MM.1S (cell line): Measurements from ENCODE around the gene ZFYVE26.

ENCODE experiments used
- DNase-seq: peaks from one replicate; pipeline ENCODE4 v3.0.0-alpha.2; 2015
- H2AFZ ChIP-seq: fragments of 300-600 bp; sonication (generic); 2 replicates; pipeline ENCODE4 v1.6.0; 2016; ENCODE audit warnings: antibody characterized with exemption, low read length
- H3F3A ChIP-seq: fragments of 300-600 bp; sonication (generic); 2 replicates; pipeline ENCODE4 v1.6.1; 2016; ENCODE audit warnings: mild to moderate bottlenecking, antibody characterized with exemption, low read length, moderate library complexity, mixed read lengths; ENCODE audit not compliant: insufficient read depth
- H3K27ac ChIP-seq: fragments of 300-600 bp; sonication (generic); 2 replicates; pipeline ENCODE4 v1.5.1; 2016; ENCODE audit warnings: mild to moderate bottlenecking, low read length
- H3K27me3 ChIP-seq: fragments of 300-600 bp; sonication (generic); replicated peaks from 2 replicates; pipeline ENCODE4 v1.6.0; 2016; ENCODE audit warnings: low read length; ENCODE audit not compliant: insufficient read depth
- H3K36me3 ChIP-seq: fragments of 300-600 bp; sonication (generic); replicated peaks from 2 replicates; pipeline ENCODE4 v1.6.1; 2016; ENCODE audit warnings: mild to moderate bottlenecking, low read length, mixed read lengths; ENCODE audit not compliant: insufficient read depth
- H3K4me1 ChIP-seq: fragments of 300-600 bp; sonication (generic); 2 replicates; pipeline ENCODE4 v1.6.1; 2016; ENCODE audit warnings: low read length, mixed read lengths
- H3K4me2 ChIP-seq: fragments of 300-600 bp; sonication (generic); 2 replicates; pipeline ENCODE4 v1.6.0; 2016; ENCODE audit warnings: low read depth, low read length
- H3K4me3 ChIP-seq: fragments of 300-600 bp; sonication (generic); 2 replicates; pipeline ENCODE4 v1.5.1; 2016; ENCODE audit warnings: low read length, mixed read lengths
- H3K79me2 ChIP-seq: fragments of 300-600 bp; sonication (generic); 2 replicates; pipeline ENCODE4 v1.6.1; 2016; ENCODE audit warnings: mixed run types, low read length, mixed read lengths
- H3K9ac ChIP-seq: fragments of 300-600 bp; sonication (generic); 2 replicates; pipeline ENCODE4 v1.6.1; 2016; ENCODE audit warnings: low read length, mixed read lengths
- H3K9me2 ChIP-seq: fragments of 300-600 bp; sonication (generic); replicated peaks from 2 replicates; pipeline ENCODE4 v1.6.1; 2016; ENCODE audit warnings: mild to moderate bottlenecking, low read length, mixed read lengths; ENCODE audit not compliant: insufficient read depth
- H3K9me3 ChIP-seq: fragments of 300-600 bp; sonication (generic); replicated peaks from 2 replicates; pipeline ENCODE4 v1.6.1; 2016; ENCODE audit warnings: mild to moderate bottlenecking, low read length, mixed read lengths; ENCODE audit not compliant: insufficient read depth
- H4K20me1 ChIP-seq: fragments of 300-600 bp; sonication (generic); 2 replicates; pipeline ENCODE4 v1.6.1; 2016; ENCODE audit warnings: mild to moderate bottlenecking, low read length, moderate library complexity, mixed read lengths; ENCODE audit not compliant: insufficient read depth
- EZH2 ChIP-seq: fragments of 300-600 bp; sonication (generic); optimal IDR thresholded peaks from 2 replicates; pipeline ENCODE3; 2017; ENCODE audit warnings: low read depth, mild to moderate bottlenecking, antibody characterized with exemption, low read length, mixed read lengths
- EZH2phosphoT487 ChIP-seq: fragments of 300-600 bp; sonication (generic); IDR thresholded peaks from 2 replicates; pipeline ENCODE4 v1.6.1; 2018; ENCODE audit warnings: antibody characterized with exemption, low read length
- TF ChIP-seq, protein P1 (sequence below): fragments of 300-600 bp; sonication (generic); IDR thresholded peaks from 2 replicates; pipeline ENCODE4 v1.5.1; 2016; ENCODE audit warnings: antibody characterized with exemption, low read length, mixed read lengths

The ZFYVE26 gene

GRCh38 chr14:67806246-67806645 is 10.1 kb downstream of the ZFYVE26 start:
- no peak overlapping the region for H3K4me3 ChIP-seq
- no peaks in the 10 kb centered on the region for H3F3A ChIP-seq
- TF ChIP-seq EZH2phosphoT487 (no peak), EZH2 (no peak)
- TF ChIP-seq, protein P1, sequence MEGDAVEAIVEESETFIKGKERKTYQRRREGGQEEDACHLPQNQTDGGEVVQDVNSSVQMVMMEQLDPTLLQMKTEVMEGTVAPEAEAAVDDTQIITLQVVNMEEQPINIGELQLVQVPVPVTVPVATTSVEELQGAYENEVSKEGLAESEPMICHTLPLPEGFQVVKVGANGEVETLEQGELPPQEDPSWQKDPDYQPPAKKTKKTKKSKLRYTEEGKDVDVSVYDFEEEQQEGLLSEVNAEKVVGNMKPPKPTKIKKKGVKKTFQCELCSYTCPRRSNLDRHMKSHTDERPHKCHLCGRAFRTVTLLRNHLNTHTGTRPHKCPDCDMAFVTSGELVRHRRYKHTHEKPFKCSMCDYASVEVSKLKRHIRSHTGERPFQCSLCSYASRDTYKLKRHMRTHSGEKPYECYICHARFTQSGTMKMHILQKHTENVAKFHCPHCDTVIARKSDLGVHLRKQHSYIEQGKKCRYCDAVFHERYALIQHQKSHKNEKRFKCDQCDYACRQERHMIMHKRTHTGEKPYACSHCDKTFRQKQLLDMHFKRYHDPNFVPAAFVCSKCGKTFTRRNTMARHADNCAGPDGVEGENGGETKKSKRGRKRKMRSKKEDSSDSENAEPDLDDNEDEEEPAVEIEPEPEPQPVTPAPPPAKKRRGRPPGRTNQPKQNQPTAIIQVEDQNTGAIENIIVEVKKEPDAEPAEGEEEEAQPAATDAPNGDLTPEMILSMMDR: no peak
- H3K27me3 ChIP-seq: no peaks in the 10 kb centered on the region
- H3K9me3 ChIP-seq: no peaks in the 10 kb centered on the region
- H3K27ac ChIP-seq: no peak overlapping the region
- H3K9me2 ChIP-seq: no peaks in the 10 kb centered on the region
- H3K9ac ChIP-seq: no peak overlapping the region
- H3K36me3 ChIP-seq: no peaks in the 10 kb centered on the region
- no peak for DNase-seq
- no peaks in the 10 kb centered on the region for H3K4me1 ChIP-seq
- H3K79me2 ChIP-seq: no peaks in the 10 kb centered on the region
- no peak overlapping the region for H3K4me2 ChIP-seq
- no peaks in the 10 kb centered on the region for H4K20me1 ChIP-seq
- H2AFZ ChIP-seq: no peak overlapping the region

DNA sequence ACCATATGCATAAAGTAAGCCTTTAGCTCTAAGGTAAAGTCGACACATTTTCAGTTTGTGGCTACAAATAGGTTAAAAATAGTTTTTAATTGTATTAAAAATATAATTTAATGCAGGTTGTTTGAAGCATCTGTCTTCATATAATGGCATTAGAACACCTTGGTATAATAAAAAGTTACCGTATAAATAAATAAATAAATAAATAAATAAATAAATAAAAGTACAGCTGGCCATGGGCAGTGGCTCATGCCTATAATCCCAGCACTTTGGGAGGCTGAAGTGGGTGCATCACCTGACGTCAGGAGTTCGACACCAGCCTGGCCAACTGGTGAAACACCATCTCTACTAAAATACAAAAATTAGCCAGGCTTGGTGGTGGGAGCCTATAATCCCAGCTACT is 15.6 kb downstream of the ZFYVE26 start:
- no peak for DNase-seq
- no peaks in the 10 kb centered on the region for H3K9me2 ChIP-seq
- H3K9me3 ChIP-seq: no peaks in the 10 kb centered on the region
- no peaks in the 10 kb centered on the region for H3K27me3 ChIP-seq
- H3K79me2 ChIP-seq: no peaks in the 10 kb centered on the region
- no peak for TF ChIP-seq EZH2phosphoT487
- TF ChIP-seq, protein P1: no peak
- H3K4me2 ChIP-seq: no peak overlapping the region
- H3K4me1 ChIP-seq: no peaks in the 10 kb centered on the region
- no peaks in the 10 kb centered on the region for H3K36me3 ChIP-seq
- H3K4me3 ChIP-seq: no peak overlapping the region
- H4K20me1 ChIP-seq: no peaks in the 10 kb centered on the region
- no peak overlapping the region for H3K9ac ChIP-seq
- H2AFZ ChIP-seq: no peak overlapping the region
- no peaks in the 10 kb centered on the region for H3F3A ChIP-seq
- no peak overlapping the region for H3K27ac ChIP-seq

DNA sequence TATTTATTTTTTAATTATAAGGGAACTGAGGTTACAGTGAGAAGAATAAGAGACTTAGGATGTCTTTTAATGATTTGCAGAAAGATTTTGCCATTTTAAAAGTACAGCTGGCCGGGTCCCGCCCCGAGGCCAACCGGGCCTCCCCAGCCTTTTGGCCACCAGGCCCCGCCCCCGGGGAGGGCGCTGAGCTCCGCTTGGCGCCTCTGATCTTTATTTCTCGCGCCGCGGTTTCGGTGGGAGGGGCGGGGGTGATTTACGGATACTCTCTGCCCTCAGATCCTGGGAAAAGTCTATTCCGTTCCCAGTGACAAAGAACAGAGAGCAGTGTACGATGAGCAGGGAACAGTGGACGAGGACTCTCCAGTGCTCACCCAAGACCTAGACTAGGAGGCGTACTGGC is 17.7 kb downstream of the ZFYVE26 start:
- DNase-seq: no peak
- no peaks in the 10 kb centered on the region for H3K27me3 ChIP-seq
- no peaks in the 10 kb centered on the region for H4K20me1 ChIP-seq
- no peaks in the 10 kb centered on the region for H3K79me2 ChIP-seq
- H3K9ac ChIP-seq: no peak overlapping the region
- no peak overlapping the region for H3K4me3 ChIP-seq
- no peak overlapping the region for H3K27ac ChIP-seq
- no peaks in the 10 kb centered on the region for H3F3A ChIP-seq
- no peaks in the 10 kb centered on the region for H3K9me2 ChIP-seq
- no peaks in the 10 kb centered on the region for H3K9me3 ChIP-seq
- H2AFZ ChIP-seq: no peak overlapping the region
- no peaks in the 10 kb centered on the region for H3K36me3 ChIP-seq
- no peaks in the 10 kb centered on the region for H3K4me1 ChIP-seq
- H3K4me2 ChIP-seq: no peak overlapping the region
- TF ChIP-seq, protein P1: no peak
- TF ChIP-seq EZH2: no peak
- no peak for TF ChIP-seq EZH2phosphoT487
